ENCODE measurements around the gene SFRP5. TPM values are rescaled to one million over a fixed set of nuclear protein-coding genes. Genes with fewer than 3 reads are reported as not detected.

Gene SFRP5
- total RNA-seq, 1 donor from 2014 or later: 0.91 TPM

GRCh38 chr10:97788552-97789442 is 17.0 kb upstream of the SFRP5 start:
- peak; percentile 39 for DNase-seq (ENCODE audit: low read depth)

- no peak for DNase-seq (ENCODE audit: low read depth)
Observed at GRCh38 chr10:97785731-97786130, 13.9 kb upstream of the SFRP5 start.

GRCh38 chr10:97785231-97785630 is 13.4 kb upstream of the SFRP5 start:
- DNase-seq (ENCODE audit: low read depth): no peak

- no peak for DNase-seq (ENCODE audit: low read depth)
Observed at GRCh38 chr10:97784200-97784810, 12.5 kb upstream of the SFRP5 start.

GRCh38 chr10:97782455-97783228 is 10.8 kb upstream of the SFRP5 start:
- no peak for DNase-seq (ENCODE audit: low read depth)

GRCh38 chr10:97781618-97782331 is 10.0 kb upstream of the SFRP5 start:
- DNase-seq (ENCODE audit: low read depth): no peak

GRCh38 chr10:97780841-97781617 is 9.2 kb upstream of the SFRP5 start:
- no peak for DNase-seq (ENCODE audit: low read depth)

GRCh38 chr10:97779975-97780374 is 8.2 kb upstream of the SFRP5 start:
- DNase-seq (ENCODE audit: low read depth): no peak

- no peak for DNase-seq (ENCODE audit: low read depth)
Observed at GRCh38 chr10:97779492-97779891, 7.7 kb upstream of the SFRP5 start.

GRCh38 chr10:97778452-97779302 is 6.9 kb upstream of the SFRP5 start:
- DNase-seq (ENCODE audit: low read depth): no peak

GRCh38 chr10:97777143-97777542 is 5.3 kb upstream of the SFRP5 start:
- DNase-seq (ENCODE audit: low read depth): no peak

GRCh38 chr10:97774811-97775294 is 3.1 kb upstream of the SFRP5 start:
- DNase-seq (ENCODE audit: low read depth): no peak

- DNase-seq (ENCODE audit: low read depth): no peak
Observed at GRCh38 chr10:97773096-97773495, 1.3 kb upstream of the SFRP5 start.

GRCh38 chr10:97771055-97771891 is 526 bp downstream of the SFRP5 start:
- no peak for DNase-seq (ENCODE audit: low read depth)

GRCh38 chr10:97770255-97770654 is 1.5 kb downstream of the SFRP5 start:
- DNase-seq (ENCODE audit: low read depth): no peak

- DNase-seq (ENCODE audit: low read depth): no peak
Observed at GRCh38 chr10:97768322-97769315, 3.2 kb downstream of the SFRP5 start.

Measured in myocyte (in vitro differentiated cells).